ENCODE measurements around the gene SORCS3. TPM values are rescaled to one million over a fixed set of nuclear protein-coding genes. Genes with fewer than 3 reads are reported as not detected.

Gene SORCS3
- total RNA-seq, 6 experiments from 2014 or later, result not detected

- no peak for DNase-seq
- WGBS (ENCODE audit: insufficient coverage, low coverage, low lambda C conversion rate, missing lambda C conversion rate), result 29% methylated on average over 2 of the region's 2 CpGs
- H3K4me1 ChIP-seq, result no peaks in the 10 kb centered on the region
- H3K9me3 ChIP-seq, result no peaks in the 10 kb centered on the region
- intact Hi-C loops (cut with DNase I), result no loop called here
- H3K27me3 ChIP-seq, result no peaks in the 10 kb centered on the region
- H3K36me3 ChIP-seq, result no peaks in the 10 kb centered on the region
- no peak overlapping the region for H3K4me3 ChIP-seq
- ATAC-seq, result no peak
- H3K27ac ChIP-seq, result no peak overlapping the region
- no peak for TF ChIP-seq POLR2A (IDR thresholded peaks at IDR 0.05)
- no peak for TF ChIP-seq CTCF (IDR thresholded peaks at IDR 0.05)
Observed at GRCh38 chr10:104750291-104750690, 109.2 kb downstream of the SORCS3 start.

GRCh38 chr10:104762793-104763192, 121.7 kb downstream of the SORCS3 start:
- TF ChIP-seq POLR2A (IDR thresholded peaks at IDR 0.05), result no peak
- TF ChIP-seq CTCF (IDR thresholded peaks at IDR 0.05), result no peak
- no peak for DNase-seq

GRCh38 chr10:104766341-104766740, 125.3 kb downstream of the SORCS3 start:
- H3K27me3 ChIP-seq, result no peaks in the 10 kb centered on the region
- H3K9me3 ChIP-seq, result no peaks in the 10 kb centered on the region
- H3K4me3 ChIP-seq, result no peak overlapping the region
- TF ChIP-seq POLR2A (IDR thresholded peaks at IDR 0.05) (no peak), CTCF (IDR thresholded peaks at IDR 0.05) (no peak)
- no peaks in the 10 kb centered on the region for H3K36me3 ChIP-seq
- ATAC-seq (no peak), DNase-seq (no peak)
- intact Hi-C loops (cut with DNase I), result no loop called here
- no peak overlapping the region for H3K27ac ChIP-seq
- 33% methylated on average over 2 of the region's 2 CpGs for WGBS (ENCODE audit: insufficient coverage, low coverage, low lambda C conversion rate, missing lambda C conversion rate)
- H3K4me1 ChIP-seq, result no peaks in the 10 kb centered on the region

More at GRCh38 chr10:104762793-104763192, 121.7 kb downstream of the SORCS3 start:
- no peak overlapping the region for H3K4me3 ChIP-seq
- no peaks in the 10 kb centered on the region for H3K4me1 ChIP-seq
- H3K9me3 ChIP-seq, result no peaks in the 10 kb centered on the region
- H3K27ac ChIP-seq, result no peak overlapping the region
- intact Hi-C loops (cut with DNase I), result no loop called here
- ATAC-seq, result no peak
- H3K27me3 ChIP-seq, result no peaks in the 10 kb centered on the region
- 38% methylated on average over 4 of the region's 4 CpGs for WGBS (ENCODE audit: insufficient coverage, low coverage, low lambda C conversion rate, missing lambda C conversion rate)
- no peaks in the 10 kb centered on the region for H3K36me3 ChIP-seq

- no peak overlapping the region for H3K4me3 ChIP-seq
- WGBS (ENCODE audit: insufficient coverage, low coverage, low lambda C conversion rate, missing lambda C conversion rate), result 7% methylated on average over 1 of the region's 2 CpGs
- no peaks in the 10 kb centered on the region for H3K27me3 ChIP-seq
- H3K9me3 ChIP-seq, result no peaks in the 10 kb centered on the region
- TF ChIP-seq POLR2A (IDR thresholded peaks at IDR 0.05) (no peak), CTCF (IDR thresholded peaks at IDR 0.05) (no peak)
- H3K36me3 ChIP-seq, result no peaks in the 10 kb centered on the region
- intact Hi-C loops (cut with DNase I), result no loop called here
- ATAC-seq (no peak), DNase-seq (no peak)
- H3K27ac ChIP-seq, result no peak overlapping the region
- no peaks in the 10 kb centered on the region for H3K4me1 ChIP-seq
Observed at GRCh38 chr10:104767282-104767681, 126.2 kb downstream of the SORCS3 start.

GRCh38 chr10:104767745-104768144, 126.7 kb downstream of the SORCS3 start:
- no peak for TF ChIP-seq POLR2A (IDR thresholded peaks at IDR 0.05)
- no peak for TF ChIP-seq CTCF (IDR thresholded peaks at IDR 0.05)
- Histone ChIP-seq H3K27me3 (no peaks in the 10 kb centered on the region), H3K9me3 (no peaks in the 10 kb centered on the region), H3K4me3 (no peak overlapping the region), H3K4me1 (no peaks in the 10 kb centered on the region), H3K27ac (no peak overlapping the region), H3K36me3 (no peaks in the 10 kb centered on the region)
- no peak for DNase-seq
- no peak for ATAC-seq
- intact Hi-C loops (cut with DNase I), result no loop called here
- 30% methylated on average over 1 of the region's 1 CpG for WGBS (ENCODE audit: insufficient coverage, low coverage, low lambda C conversion rate, missing lambda C conversion rate)

All from right lobe of liver (tissue), 6 donors.